Stimulated activated CD4-positive, alpha-beta T cell treated with anti-CD3 and anti-CD28 coated beads, TNF-alpha, amount 100 ng/mL, for 1 hour (primary cell): ENCODE measurements around the gene ZDHHC8.
"Not testable (repeated sequence)": the region's sequence is repeated elsewhere in the genome, so short reads cannot be mapped to it uniquely, and the experiment has no call there.

Experiments used
- DNase-seq, 3 donors: peaks; one replicate each; pipeline ENCODE4 v3.0.0-alpha.2; 2020; ENCODE audit warnings: low read depth in 3 of 3, low spot score in 1 of 3

ZDHHC8 gene

DNA sequence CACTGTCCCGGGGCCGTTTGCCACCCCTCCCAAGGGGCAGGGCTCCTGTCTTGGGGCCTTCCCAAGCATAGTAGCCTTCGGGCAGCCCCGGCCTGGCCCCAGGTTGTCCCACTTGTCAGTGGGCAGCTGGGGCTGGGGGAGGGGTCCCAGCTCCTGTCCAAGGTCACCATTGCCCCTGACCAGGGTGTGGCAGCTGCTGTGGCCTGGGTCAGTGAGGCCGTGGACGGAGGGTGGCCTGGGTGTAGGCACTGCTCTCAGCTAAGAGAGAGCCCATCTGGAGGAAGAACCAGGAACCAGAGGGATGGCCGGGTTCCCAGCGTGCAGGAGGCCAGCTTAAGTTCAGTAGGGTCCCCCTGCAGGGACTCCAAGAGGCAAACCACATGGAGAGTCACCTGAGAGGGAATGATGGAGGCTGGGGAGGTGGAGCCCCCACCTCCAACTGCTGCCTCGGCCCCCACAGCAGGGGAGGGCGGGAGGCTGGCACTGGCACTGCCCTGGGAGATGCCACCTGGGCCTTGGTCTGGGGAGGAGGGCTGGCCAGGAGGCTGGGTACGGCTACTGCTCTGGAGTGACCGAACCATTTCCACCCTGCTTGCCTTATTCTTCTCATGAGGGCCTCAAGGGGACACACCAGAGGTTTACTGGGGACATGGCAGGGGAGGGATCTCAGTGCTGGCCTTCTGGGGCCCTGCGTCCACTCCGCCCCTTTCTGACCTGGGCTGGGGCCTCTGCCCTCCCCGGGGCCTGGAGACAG lies 26.0 kb downstream of the ZDHHC8 start:
- DNase-seq: no peak

DNA sequence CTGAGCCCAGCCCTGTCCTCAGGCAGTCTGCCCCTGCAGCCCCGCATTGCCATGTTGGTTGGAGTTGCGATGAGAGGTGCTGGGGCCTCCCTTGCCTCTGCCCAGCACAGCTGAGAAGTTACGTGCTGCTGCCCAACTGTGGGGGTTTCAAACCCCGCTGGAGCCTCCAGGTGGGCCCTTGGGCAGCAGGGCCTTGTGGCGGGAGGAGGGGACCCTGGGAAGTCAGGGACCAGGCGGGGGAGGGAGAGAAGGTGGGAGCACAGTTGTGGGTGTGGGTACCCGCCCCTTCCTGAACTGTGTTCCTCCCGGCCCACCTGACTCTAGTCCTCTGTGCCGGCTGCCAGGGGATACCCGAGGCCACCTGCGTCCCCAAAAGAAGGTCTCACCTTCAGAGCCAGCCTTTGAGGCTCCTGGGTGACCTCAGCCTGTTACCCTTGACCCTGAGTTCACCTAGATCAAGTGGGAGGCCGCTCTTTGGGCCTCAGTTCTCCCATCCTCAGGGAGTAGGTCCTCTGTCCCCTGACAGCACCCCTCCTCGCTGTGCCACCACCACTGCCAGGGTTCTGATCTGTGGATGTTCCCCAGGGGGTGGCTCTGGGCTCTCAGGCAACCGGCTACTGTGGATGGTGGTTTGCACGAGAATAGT lies 26.9 kb downstream of the ZDHHC8 start:
- no peak for DNase-seq

DNA sequence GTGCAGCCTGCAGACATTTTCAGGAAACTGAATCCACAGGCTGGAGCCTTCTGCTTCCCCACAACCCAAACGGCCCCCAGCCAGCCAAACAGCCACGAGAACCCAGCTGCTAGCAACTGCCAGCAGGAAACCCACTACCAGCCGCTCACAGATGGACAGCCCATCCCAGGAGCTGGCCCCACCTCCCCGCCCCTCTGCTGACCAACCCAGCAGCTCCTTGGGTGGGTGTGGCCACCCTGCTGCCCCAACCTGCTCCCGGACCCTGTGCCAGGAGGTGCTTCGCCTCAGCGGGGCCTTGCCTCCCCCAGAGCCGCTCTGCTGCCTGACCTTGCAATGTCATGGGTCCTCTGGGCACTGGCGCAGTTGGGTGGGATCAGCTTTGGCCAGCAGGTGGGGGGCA lies 27.5 kb downstream of the ZDHHC8 start:
- no peak for DNase-seq

DNA sequence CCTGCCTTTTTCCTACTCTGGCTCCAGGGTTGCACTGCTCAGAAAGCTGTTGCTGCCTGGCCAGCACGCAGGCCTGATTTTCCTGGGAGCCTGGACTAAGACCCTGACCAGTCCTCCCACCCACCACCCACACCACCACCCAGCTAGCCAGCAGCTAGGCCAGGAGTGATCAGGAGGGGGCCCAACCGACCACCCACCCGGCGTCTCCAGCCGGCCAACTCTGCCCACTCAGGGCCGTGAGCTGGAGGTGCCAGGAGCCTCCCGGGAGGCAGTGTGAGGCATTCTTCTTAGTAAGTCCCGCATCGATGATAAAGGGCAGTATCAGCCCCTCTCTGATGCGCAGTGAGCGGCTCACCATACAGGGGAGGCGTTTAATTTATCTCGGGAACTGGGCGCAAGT lies 27.9 kb downstream of the ZDHHC8 start:
- not testable (repeated sequence) for DNase-seq

DNA sequence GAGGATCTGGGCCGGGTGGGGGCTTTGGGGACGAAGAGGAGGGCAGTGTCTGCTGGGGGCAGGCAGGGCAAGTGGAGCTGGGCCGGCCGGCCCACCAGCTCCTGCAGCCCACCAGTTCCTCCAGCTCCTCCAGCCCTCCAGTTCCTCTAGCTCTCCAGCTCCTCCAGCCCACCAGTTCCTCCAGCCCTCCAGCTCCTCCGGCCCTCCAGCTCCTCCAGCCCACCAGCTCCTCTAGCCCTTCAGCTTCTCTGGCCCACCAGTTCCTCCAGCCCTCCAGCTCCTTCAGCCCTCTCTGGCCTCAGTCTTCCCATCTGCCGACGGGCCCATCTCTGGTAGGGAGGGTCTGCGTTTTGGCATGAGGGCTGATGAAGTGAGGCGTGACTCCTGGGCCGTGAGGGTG lies 28.4 kb downstream of the ZDHHC8 start:
- no peak for DNase-seq

DNA sequence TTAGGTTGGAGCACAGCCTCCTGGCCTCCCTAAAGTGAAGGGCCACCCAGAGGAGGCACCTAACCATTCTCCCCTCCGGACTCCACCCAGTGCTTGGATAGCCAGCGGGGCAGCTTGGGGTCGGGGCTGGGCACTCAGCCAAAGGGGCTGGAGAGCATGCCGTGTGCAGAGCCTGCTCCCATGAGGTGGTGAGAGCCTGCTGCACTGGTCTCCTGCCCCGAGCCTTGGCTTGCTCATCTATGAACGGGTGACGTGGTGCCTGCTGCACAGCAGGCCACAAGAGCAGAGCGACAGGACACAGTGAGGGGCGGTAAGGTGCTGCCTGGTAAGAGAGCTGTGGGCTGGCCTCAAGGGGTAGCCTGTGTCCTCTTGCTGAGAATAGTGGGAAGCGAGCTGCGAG lies 33.3 kb downstream of the ZDHHC8 start:
- no peak for DNase-seq

DNA sequence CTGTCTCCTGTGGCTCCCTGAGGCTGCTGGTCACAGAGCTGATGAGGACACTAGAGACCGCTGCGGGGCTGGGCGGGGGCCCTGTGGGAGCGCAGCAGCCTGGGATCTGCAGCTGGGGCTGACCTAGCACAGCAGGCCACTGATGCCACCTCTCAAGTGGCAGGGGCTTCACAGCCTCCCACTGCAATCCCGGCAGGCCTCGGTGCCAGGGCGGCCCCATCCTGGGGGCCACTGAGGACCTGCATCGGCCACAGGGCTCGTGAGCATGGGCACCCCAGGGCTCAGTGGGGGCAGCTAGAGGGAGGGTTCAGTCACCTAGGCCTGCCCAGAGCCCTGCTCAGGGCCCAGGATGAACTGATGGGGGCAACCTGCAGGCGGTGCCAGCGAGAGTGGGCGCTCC lies 33.8 kb downstream of the ZDHHC8 start:
- DNase-seq: no peak

DNA sequence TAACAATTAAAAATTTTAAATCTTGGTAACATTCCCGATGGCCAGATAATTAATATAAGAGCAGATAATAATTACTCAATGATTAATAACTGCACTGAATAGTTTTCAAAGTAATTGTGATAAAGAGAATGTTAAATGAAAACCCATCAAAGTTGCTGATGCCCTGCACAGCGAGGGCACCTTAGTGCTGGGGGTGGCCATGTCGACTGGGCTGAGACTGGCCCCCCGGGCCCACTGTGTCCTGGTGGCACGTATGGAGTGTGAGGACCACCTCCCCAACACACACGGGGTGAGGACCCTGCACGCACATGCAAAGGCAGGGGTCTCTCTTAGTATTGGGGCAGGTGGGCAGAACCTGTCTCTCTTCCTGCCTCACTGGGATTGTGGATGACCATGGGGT lies 34.3 kb downstream of the ZDHHC8 start:
- no peak for DNase-seq

DNA sequence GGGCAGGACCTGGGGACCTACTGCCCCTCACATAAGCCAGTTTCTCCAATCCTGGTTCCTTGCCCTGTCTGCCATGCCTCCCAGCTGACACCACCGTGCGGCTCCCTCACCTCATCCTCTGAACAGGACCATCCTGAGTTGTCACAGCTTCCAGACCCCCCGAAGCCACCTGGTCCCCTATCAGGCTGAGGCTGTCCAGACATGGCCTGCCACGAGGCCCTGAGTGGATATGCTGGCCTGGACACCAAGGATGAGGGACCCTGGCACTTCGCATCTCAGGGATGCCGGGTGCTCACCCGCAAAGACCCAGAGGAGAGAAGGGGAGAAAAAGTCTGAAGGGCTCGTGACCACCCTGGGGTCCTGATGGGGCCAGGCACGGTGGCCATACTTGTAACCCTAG lies 35.1 kb downstream of the ZDHHC8 start:
- no peak for DNase-seq

DNA sequence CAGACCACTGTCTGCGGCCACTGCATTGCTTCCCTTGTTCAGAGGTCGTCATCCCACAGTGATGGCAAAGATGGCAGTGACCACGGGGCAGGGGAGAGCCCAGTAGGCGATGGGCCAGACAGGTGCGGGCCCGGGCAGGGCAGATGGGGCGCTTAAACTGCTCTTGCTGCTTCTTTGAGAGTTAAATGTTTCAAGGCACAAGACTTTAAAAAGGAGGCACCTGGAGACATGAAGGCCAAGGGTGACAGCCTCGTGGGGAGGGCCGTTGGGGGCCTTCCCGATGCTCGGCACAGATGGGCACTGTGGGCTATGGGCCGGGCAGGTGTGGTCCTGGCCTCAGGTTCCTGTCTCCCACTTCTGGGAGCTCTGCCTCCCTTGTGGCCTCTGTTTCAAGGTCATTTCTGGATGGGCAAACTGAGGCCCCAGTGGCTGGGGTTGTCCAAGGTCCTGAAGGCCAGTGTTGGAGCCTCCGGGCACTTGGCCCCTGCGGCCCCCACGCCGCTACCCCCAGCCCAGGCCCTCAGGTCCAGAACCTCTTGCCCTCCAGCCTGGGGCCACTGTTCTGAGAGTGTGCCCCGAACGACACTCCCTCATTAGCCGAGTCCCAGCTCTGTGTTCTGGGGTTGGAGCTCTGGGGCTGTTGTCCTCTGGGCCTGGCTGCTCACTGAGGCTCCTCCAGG lies 36.2 kb downstream of the ZDHHC8 start:
- no peak for DNase-seq

DNA sequence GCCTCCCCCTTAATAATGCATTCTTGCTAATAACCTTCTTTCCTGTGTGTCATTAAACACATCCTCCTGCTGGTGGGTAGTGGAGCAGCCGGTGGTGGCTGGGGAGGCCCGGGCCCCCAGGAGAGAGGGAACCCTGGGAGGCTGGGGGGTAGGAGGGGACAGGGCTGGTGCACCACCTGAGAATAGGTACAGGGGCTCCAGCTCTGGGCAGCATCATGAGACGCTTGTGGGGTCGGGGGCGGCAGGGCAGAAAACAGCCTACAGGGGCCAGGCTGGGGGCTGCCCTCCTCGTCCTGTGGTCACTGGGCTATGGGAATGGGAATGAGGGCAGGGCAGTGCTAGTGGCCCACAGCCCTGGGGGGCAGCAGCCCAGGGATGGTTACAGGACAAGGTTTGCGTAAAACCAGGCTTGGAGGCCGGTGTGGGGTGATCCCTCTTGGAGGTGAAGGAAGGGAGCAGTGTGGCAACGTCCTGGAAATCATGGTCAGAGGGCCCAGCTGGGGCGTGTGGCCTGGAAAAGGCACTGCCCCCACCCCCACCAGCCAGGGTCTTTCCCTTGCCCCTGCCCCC lies 37.7 kb downstream of the ZDHHC8 start:
- DNase-seq: no peak

DNA sequence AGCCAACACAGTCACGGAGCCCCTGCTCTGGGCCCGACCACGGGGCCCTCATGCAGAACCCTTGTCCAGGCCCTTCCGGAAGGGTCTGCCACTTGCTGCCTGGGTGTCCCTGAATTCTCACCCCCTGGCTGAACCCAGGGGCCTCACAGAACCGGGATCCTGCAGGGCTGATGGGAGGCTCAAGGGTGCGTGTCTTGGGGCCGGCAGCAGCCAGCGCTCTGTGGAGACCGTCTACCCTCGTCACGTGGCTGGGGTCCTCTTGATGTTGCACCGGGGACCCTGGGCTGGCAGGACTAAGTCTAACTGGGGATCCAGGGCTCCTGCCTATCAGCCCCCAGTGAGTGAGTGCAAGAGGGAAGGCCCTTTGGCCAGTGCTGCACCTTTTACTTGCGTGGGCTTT lies 38.6 kb downstream of the ZDHHC8 start:
- no peak for DNase-seq

DNA sequence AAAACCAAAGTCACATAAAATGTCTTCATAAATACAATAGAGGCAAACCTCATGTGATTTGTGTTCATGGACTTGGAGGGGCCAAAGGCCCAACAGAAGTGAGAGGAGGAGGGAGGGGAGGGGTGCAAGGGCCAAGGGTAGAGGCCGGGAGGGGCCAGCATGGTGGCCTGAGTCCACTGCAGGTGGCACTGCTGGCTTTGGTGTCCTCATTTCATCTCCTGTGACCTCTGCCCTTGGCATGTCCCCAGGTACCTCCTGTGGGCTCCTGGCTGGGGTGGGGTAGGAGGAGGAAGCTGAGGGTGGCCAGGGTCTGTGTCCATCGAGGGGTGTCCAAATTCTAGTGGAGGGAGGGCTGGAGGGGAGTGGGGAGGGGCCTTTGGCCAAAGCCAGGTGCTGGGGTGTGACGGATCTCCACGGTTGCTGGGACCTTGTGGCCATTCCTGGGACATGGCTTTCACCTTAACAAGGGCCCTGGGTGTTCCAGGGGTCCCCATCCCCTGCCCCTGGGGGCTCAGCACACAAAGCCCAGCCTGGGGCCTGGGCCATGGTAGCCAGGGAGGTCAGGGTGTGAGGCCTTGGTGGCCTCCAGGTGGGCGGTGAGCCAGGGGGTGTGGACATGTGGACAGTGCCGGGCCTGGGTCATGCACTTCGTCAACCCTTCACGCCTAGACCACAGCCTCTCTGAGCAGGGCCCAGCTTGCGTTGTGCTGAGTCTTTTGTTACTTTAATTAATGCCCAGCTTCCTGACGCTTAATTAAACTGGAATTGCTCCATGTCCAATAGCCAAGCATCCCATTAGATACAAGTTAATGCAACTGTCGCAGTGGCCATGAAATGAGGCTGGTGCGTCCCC lies 39.9 kb downstream of the ZDHHC8 start:
- no peak for DNase-seq

DNA sequence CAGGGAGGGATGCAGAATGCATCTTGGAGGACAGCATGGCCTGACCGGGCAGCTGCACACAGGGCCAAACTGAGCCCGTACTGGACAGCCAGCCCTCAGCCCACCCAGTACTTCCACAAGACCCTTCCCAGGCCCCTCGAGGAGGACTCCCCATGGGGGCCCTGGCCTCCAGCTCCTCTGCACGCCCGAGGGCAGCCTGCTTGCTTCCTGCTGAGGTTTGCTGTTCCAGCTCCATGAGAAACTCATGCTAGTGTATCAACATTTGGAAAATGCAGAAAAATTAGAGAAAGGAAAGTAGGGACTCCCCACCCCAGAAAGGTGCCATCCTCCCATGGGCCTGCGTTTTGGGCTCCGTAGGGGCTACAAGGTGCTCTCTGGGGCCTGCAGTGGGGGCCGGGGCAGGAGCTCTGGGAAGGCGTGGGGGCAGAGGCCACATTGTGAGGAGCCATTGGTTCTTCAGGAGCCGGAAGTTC lies 40.6 kb downstream of the ZDHHC8 start:
- no peak for DNase-seq

DNA sequence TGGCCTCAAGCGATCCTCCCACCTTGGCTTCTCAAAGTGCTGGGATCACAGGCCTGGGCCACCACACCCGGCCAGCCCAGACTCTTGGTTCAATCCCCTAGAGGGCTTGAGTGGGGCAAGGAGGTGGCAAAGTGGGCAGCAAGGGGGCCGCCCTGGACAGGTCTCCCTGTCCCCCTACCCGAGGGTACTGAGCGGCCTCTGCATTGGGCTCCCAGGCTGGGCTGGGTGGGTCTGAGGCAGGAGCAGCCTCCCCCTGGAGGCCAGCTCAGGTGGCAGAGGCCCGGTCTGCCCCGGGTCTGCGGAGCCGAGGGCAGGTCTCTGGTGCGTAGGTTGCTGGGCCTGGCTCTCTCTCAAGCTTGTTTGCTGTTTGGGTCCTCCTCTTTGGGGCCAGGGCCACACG lies 41.6 kb downstream of the ZDHHC8 start:
- DNase-seq: no peak

DNA sequence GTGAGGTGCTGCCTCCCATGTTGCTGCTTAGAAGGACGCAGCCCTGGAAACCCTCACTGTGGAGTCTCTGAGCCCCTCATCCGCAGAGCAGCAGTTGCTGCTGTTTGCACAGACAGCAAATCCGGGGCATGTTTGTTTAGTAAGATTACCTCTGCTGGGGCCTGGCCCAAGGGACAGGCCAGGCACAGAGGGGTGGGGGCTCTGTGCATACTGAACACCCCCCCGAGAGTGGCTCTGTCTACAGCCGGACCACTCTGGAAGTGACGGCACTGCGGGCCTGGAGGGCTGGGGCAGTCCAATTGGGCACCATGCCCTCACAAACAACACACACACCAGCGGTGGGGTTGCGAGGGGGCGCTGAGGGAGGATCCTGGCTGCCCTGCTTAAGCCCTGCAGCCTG lies 42.2 kb downstream of the ZDHHC8 start:
- no peak for DNase-seq

DNA sequence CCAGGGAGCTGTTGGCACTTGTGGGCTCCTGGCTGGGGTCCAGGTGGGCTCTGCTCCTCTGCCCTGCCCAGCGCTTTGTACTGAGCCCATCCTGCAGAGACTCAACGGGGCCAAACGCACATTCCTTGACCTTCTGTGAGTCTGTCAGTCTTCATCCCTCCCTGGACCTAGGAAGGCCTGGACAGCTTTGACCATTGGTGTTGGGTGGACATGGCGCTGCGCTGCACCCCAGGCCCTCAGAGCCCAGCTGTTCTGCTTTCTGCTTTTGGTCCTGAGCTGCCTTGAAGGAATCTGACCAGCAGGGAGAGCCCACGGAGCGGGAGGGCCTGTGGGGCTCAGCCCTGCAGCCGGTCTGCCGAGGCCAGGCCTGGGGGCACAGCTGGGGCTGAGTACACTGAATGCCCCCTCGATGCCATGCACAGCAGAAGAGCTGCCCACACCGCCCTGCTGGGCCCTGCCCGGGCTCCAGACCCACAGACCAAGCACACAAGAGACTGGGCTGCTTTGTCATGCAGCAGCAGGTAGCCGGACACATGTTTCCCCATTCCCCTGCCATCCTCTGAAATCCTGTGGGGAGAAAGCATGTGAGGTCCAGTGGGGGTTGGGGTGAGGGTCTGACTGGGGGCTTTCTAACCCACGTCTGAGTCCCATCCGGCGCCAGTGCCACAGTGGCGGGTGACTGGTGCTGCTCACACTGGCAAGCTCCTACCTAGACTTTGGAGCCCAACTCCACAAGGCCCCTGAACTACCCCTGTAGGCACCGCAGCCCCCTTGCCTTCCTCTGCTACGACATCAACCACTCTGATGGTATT lies 43.4 kb downstream of the ZDHHC8 start:
- no peak for DNase-seq

DNA sequence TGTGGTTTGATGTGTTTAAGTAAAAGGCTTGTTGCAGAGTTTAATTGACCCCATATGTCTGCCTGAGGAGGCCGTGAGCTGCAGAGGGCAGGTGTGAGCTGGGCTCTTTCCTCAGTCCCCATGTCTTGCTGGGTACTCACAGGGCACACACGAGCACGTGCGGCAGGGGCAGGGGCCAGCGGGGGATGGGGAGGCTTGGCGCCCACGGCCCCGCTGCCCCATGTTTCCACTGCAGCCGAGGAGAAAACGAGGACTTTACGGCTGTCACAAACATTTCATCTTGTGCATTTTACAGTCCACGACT lies 43.9 kb downstream of the ZDHHC8 start:
- DNase-seq: no peak

DNA sequence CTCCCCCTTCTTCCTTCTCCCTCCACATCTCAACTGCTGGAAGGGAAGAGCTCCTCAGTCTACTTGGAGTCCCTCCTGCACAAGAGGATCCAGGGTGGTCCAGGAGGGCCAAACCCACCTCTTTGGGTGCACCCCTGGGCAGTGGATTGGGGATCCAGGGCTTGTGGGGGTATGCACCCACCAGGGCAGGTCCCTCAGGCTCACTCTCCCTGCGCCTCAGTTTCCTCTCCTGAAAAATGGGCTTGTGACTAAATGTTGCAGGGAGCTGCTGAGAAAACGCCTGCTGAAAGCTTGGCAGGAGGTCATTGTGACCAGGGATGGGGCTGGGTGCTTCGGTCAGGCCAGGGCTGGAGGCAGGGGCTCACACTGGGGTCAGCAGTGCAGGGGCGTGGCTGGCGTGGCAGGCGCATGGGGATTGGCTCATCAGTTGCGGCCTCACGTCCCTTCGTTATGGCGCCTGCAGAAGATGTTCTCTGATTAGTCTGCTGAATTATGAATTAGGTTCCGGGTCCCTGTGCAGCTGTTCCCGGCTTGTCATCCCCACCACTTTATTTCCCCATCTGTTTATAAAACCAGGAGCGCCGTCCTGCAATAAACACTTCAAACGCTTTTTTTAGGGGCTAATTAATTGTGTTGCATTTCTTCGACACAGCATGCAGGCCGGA lies 44.9 kb downstream of the ZDHHC8 start:
- no peak for DNase-seq
